Mucosa of stomach (tissue), 1 donor: ENCODE results near the gene CABLES1.

ENCODE experiments used
- H3K27me3 ChIP-seq: one replicate; pipeline ENCODE4 v1.7.0; 2013; ENCODE audit warnings: mild to moderate bottlenecking, low read length; ENCODE audit not compliant: control insufficient read depth, insufficient read depth
- H3K36me3 ChIP-seq: one replicate; pipeline ENCODE4 v1.7.0; 2013; ENCODE audit warnings: low read length; ENCODE audit not compliant: control insufficient read depth, insufficient read depth
- H3K4me1 ChIP-seq: one replicate; pipeline ENCODE4 v1.7.0; 2013; ENCODE audit warnings: mild to moderate bottlenecking, low read length; ENCODE audit not compliant: control insufficient read depth, insufficient read depth
- H3K4me3 ChIP-seq: one replicate; pipeline ENCODE4 v1.7.0; 2013; ENCODE audit warnings: low read length
- H3K9ac ChIP-seq: one replicate; pipeline ENCODE4 v1.7.0; 2013; ENCODE audit warnings: mild to moderate bottlenecking, low read length, moderate library complexity
- H3K9me3 ChIP-seq: one replicate; pipeline ENCODE4 v1.7.0; 2013; ENCODE audit warnings: mild to moderate bottlenecking, low read length, moderate library complexity; ENCODE audit not compliant: control insufficient read depth
- donor health status: Pancreatic carcinoma.

The CABLES1 gene

GRCh38 chr18:23165271-23166068 is 30.2 kb downstream of the CABLES1 start:
- Histone ChIP-seq H3K27me3 (no peaks in the 10 kb centered on the region), H3K9me3 (no peaks in the 10 kb centered on the region), H3K9ac (no peak overlapping the region), H3K36me3 (no peaks in the 10 kb centered on the region), H3K4me3 (no peak overlapping the region), H3K4me1 (no peaks in the 10 kb centered on the region)

GRCh38 chr18:23166891-23167541 is 31.7 kb downstream of the CABLES1 start:
- H3K9ac ChIP-seq, result no peak overlapping the region
- H3K27me3 ChIP-seq, result no peaks in the 10 kb centered on the region
- no peak overlapping the region for H3K4me3 ChIP-seq
- no peaks in the 10 kb centered on the region for H3K4me1 ChIP-seq
- no peaks in the 10 kb centered on the region for H3K9me3 ChIP-seq
- H3K36me3 ChIP-seq, result no peaks in the 10 kb centered on the region

GRCh38 chr18:23169673-23170044 is 34.4 kb downstream of the CABLES1 start:
- H3K4me3 ChIP-seq, result no peak overlapping the region
- H3K9me3 ChIP-seq, result no peaks in the 10 kb centered on the region
- no peak overlapping the region for H3K9ac ChIP-seq
- H3K36me3 ChIP-seq, result no peaks in the 10 kb centered on the region
- H3K27me3 ChIP-seq, result no peaks in the 10 kb centered on the region
- no peaks in the 10 kb centered on the region for H3K4me1 ChIP-seq

- Histone ChIP-seq H3K9me3 (no peaks in the 10 kb centered on the region), H3K4me1 (no peaks in the 10 kb centered on the region), H3K27me3 (no peaks in the 10 kb centered on the region), H3K36me3 (no peaks in the 10 kb centered on the region), H3K4me3 (no peak overlapping the region), H3K9ac (no peak overlapping the region)
Measured at GRCh38 chr18:23170137-23170536, 34.9 kb downstream of the CABLES1 start.

GRCh38 chr18:23171581-23172156 is 36.4 kb downstream of the CABLES1 start:
- Histone ChIP-seq H3K36me3 (no peaks in the 10 kb centered on the region), H3K4me1 (no peaks in the 10 kb centered on the region), H3K27me3 (no peaks in the 10 kb centered on the region), H3K9ac (no peak overlapping the region), H3K9me3 (no peaks in the 10 kb centered on the region), H3K4me3 (no peak overlapping the region)

GRCh38 chr18:23172591-23173380 is 37.5 kb downstream of the CABLES1 start:
- Histone ChIP-seq H3K9ac (no peak overlapping the region), H3K27me3 (no peaks in the 10 kb centered on the region), H3K4me1 (no peaks in the 10 kb centered on the region), H3K9me3 (no peaks in the 10 kb centered on the region), H3K4me3 (no peak overlapping the region), H3K36me3 (no peaks in the 10 kb centered on the region)

GRCh38 chr18:23173912-23174311 is 38.6 kb downstream of the CABLES1 start:
- Histone ChIP-seq H3K9me3 (no peaks in the 10 kb centered on the region), H3K4me1 (no peaks in the 10 kb centered on the region), H3K27me3 (no peaks in the 10 kb centered on the region)

GRCh38 chr18:23176701-23177432 is 41.6 kb downstream of the CABLES1 start:
- H3K4me1 ChIP-seq, result peaks cover 5% of the 10 kb centered on the region
- no peaks in the 10 kb centered on the region for H3K9me3 ChIP-seq
- no peak overlapping the region for H3K9ac ChIP-seq
- H3K36me3 ChIP-seq, result no peaks in the 10 kb centered on the region
- H3K4me3 ChIP-seq, result no peak overlapping the region
- H3K27me3 ChIP-seq, result no peaks in the 10 kb centered on the region

More at GRCh38 chr18:23173912-23174311, 38.6 kb downstream of the CABLES1 start:
- no peak overlapping the region for H3K4me3 ChIP-seq
- H3K9ac ChIP-seq, result no peak overlapping the region
- H3K36me3 ChIP-seq, result no peaks in the 10 kb centered on the region

GRCh38 chr18:23177433-23178072 is 42.3 kb downstream of the CABLES1 start:
- no peak overlapping the region for H3K9ac ChIP-seq
- no peaks in the 10 kb centered on the region for H3K27me3 ChIP-seq
- H3K9me3 ChIP-seq, result no peaks in the 10 kb centered on the region
- no peak overlapping the region for H3K4me3 ChIP-seq
- peaks cover 5% of the 10 kb centered on the region for H3K4me1 ChIP-seq
- H3K36me3 ChIP-seq, result no peaks in the 10 kb centered on the region

- Histone ChIP-seq H3K9me3 (no peaks in the 10 kb centered on the region), H3K9ac (no peak overlapping the region), H3K4me1 (peaks cover 5% of the 10 kb centered on the region), H3K27me3 (no peaks in the 10 kb centered on the region), H3K36me3 (no peaks in the 10 kb centered on the region), H3K4me3 (no peak overlapping the region)
Measured at GRCh38 chr18:23178201-23178600, 42.9 kb downstream of the CABLES1 start.

- H3K9ac ChIP-seq, result no peak overlapping the region
- peaks cover 5% of the 10 kb centered on the region for H3K4me1 ChIP-seq
- H3K36me3 ChIP-seq, result no peaks in the 10 kb centered on the region
- H3K4me3 ChIP-seq, result no peak overlapping the region
- H3K9me3 ChIP-seq, result no peaks in the 10 kb centered on the region
- H3K27me3 ChIP-seq, result no peaks in the 10 kb centered on the region
Measured at GRCh38 chr18:23178661-23179081, 43.4 kb downstream of the CABLES1 start.
